ENCODE measurements around the gene CGB7.

Gene CGB7

DNA sequence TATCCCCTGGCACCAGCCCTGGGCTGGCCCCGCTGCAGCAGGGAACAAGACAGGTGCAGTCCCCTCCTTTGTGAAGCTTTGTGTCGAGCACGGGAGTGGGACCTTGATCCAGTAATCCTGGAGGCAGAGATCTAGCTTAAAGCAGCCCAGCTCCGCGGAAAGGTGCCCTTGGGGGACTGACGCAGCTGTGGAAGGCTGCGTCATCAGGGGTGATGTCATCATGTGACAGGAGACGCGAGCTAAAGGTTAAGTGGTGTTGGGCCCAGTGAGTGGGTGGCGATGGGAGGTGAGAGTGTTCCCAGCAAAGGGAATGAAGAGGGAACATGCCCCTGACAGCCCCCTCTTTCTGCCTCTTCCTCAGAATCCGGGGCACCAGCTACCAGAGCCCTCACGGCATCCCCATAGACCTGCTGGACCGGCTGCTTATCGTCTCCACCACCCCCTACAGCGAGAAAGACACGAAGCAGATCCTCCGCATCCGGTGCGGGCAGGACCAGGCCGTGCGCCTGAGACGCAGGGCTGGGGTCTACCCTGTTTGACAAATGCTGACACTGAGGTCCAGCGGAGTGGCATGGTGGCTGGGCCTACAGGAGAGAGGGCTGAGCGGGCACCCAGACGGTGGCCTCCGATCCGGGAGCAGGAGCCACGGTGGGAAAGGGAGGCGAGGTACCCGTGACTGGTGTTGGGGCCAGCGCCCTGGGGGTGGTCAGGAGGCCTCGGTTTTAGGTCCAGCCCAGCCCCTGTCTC lies 43.3 kb downstream of the CGB7 start:
- Histone ChIP-seq H4K20me1 (ENCODE audit: insufficient read depth) (no peaks in the 10 kb centered on the region), H3K4me2 (no peak overlapping the region), H3K27me3 (ENCODE audit: insufficient read depth, low read depth) (peaks cover 13% of the 10 kb centered on the region), H3K4me3 (IDR thresholded peaks at IDR 0.05; ENCODE audit: insufficient read depth, low read depth, low read length) (no peak overlapping the region), H3K9ac (no peak overlapping the region), H2AFZ (ENCODE audit: low read depth) (no peak overlapping the region), H3K36me3 (ENCODE audit: insufficient read depth) (no peaks in the 10 kb centered on the region), H3K4me1 (ENCODE audit: low read depth, poor library complexity, severe bottlenecking) (no peaks in the 10 kb centered on the region), H3K79me2 (ENCODE audit: insufficient read depth, low read depth) (no peaks in the 10 kb centered on the region), H3K27ac (no peak overlapping the region)
- TF ChIP-seq, protein P1, sequence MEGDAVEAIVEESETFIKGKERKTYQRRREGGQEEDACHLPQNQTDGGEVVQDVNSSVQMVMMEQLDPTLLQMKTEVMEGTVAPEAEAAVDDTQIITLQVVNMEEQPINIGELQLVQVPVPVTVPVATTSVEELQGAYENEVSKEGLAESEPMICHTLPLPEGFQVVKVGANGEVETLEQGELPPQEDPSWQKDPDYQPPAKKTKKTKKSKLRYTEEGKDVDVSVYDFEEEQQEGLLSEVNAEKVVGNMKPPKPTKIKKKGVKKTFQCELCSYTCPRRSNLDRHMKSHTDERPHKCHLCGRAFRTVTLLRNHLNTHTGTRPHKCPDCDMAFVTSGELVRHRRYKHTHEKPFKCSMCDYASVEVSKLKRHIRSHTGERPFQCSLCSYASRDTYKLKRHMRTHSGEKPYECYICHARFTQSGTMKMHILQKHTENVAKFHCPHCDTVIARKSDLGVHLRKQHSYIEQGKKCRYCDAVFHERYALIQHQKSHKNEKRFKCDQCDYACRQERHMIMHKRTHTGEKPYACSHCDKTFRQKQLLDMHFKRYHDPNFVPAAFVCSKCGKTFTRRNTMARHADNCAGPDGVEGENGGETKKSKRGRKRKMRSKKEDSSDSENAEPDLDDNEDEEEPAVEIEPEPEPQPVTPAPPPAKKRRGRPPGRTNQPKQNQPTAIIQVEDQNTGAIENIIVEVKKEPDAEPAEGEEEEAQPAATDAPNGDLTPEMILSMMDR (conservative IDR thresholded peaks at IDR 0.05; ENCODE audit: low read depth, low read length), result no peak

DNA sequence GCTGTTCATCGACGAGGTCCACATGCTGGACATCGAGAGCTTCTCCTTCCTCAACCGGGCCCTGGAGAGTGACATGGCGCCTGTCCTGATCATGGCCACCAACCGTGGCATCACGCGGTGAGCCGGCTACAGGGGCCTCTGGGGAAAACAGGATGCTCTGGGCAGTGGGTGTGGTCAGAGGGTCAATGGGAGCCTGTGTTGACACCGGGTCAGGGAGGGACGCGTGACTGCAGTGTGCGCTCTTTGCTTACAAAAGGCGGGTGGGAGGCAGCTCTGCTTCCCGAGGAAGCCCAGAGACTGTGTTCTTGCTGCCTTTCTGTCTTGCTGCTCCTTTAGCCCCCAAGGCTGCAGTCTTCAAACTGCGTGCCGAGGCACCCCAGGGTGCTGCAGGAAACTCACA lies 46.4 kb downstream of the CGB7 start:
- Histone ChIP-seq H3K4me2 (no peak overlapping the region), H3K36me3 (ENCODE audit: insufficient read depth) (peaks cover 6% of the 10 kb centered on the region; the same call in 1 of the 2 replicates), H3K9ac (no peak overlapping the region), H3K27me3 (ENCODE audit: insufficient read depth, low read depth) (no peaks in the 10 kb centered on the region), H3K79me2 (ENCODE audit: insufficient read depth, low read depth) (no peaks in the 10 kb centered on the region), H2AFZ (ENCODE audit: low read depth) (no peak overlapping the region), H3K4me1 (ENCODE audit: low read depth, poor library complexity, severe bottlenecking) (no peaks in the 10 kb centered on the region), H4K20me1 (ENCODE audit: insufficient read depth) (no peaks in the 10 kb centered on the region), H3K4me3 (IDR thresholded peaks at IDR 0.05; ENCODE audit: insufficient read depth, low read depth, low read length) (no peak overlapping the region), H3K27ac (no peak overlapping the region)
- TF ChIP-seq, protein P1 (conservative IDR thresholded peaks at IDR 0.05; ENCODE audit: low read depth, low read length), result no peak

DNA sequence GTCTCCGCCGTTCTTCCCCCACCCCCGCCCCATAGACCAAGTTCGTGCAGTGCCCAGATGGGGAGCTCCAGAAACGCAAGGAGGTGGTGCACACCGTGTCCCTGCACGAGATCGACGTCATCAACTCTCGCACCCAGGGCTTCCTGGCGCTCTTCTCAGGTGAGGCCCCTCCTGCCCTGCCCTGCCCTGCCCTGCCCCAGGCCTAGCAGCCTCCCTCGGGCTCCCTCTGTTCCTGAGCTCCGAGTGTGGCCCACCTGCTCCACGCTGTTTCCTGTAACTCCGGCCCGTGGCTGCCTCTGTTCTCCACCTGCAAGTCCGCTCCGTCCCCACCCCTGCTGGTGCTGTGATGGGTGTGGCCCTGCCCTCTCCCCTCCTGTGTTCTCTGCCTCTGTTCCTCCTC lies 47.1 kb downstream of the CGB7 start:
- H3K9ac ChIP-seq, result no peak overlapping the region
- no peak overlapping the region for H3K4me3 ChIP-seq (IDR thresholded peaks at IDR 0.05; ENCODE audit: insufficient read depth, low read depth, low read length)
- no peaks in the 10 kb centered on the region for H3K4me1 ChIP-seq (ENCODE audit: low read depth, poor library complexity, severe bottlenecking)
- H3K27me3 ChIP-seq (ENCODE audit: insufficient read depth, low read depth), result no peaks in the 10 kb centered on the region
- H3K36me3 ChIP-seq (ENCODE audit: insufficient read depth), result peaks cover 7% of the 10 kb centered on the region; the same call in 1 of the 2 replicates
- H2AFZ ChIP-seq (ENCODE audit: low read depth), result no peak overlapping the region
- H4K20me1 ChIP-seq (ENCODE audit: insufficient read depth), result no peaks in the 10 kb centered on the region
- H3K27ac ChIP-seq, result no peak overlapping the region
- H3K4me2 ChIP-seq, result no peak overlapping the region
- TF ChIP-seq, protein P1 (conservative IDR thresholded peaks at IDR 0.05; ENCODE audit: low read depth, low read length), result no peak
- H3K79me2 ChIP-seq (ENCODE audit: insufficient read depth, low read depth), result no peaks in the 10 kb centered on the region

DNA sequence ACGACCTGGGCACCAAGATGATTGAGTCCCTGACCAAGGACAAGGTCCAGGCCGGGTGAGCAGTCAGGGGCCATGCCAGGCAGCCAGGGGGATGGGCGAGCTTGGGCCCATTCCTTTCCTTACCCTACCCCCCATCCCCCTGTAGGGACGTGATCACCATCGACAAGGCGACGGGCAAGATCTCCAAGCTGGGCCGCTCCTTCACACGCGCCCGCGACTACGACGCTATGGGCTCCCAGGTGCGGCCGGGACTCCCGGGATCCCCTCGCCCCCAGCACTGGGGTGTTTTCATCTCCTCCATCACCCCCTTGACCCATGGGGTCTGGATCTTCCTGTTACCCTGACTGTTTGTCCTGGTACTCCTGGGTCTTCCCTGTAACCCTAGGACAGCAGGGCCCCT lies 47.7 kb downstream of the CGB7 start:
- TF ChIP-seq, protein P1 (conservative IDR thresholded peaks at IDR 0.05; ENCODE audit: low read depth, low read length), result no peak
- no peak overlapping the region for H3K27ac ChIP-seq
- no peak overlapping the region for H3K4me3 ChIP-seq (IDR thresholded peaks at IDR 0.05; ENCODE audit: insufficient read depth, low read depth, low read length)
- H3K9ac ChIP-seq, result no peak overlapping the region
- H3K4me1 ChIP-seq (ENCODE audit: low read depth, poor library complexity, severe bottlenecking), result no peaks in the 10 kb centered on the region
- H3K36me3 ChIP-seq (ENCODE audit: insufficient read depth), result peaks cover 7% of the 10 kb centered on the region; the same call in 1 of the 2 replicates
- H3K79me2 ChIP-seq (ENCODE audit: insufficient read depth, low read depth), result no peaks in the 10 kb centered on the region
- H2AFZ ChIP-seq (ENCODE audit: low read depth), result no peak overlapping the region
- H3K4me2 ChIP-seq, result no peak overlapping the region
- no peaks in the 10 kb centered on the region for H4K20me1 ChIP-seq (ENCODE audit: insufficient read depth)
- H3K27me3 ChIP-seq (ENCODE audit: insufficient read depth, low read depth), result no peaks in the 10 kb centered on the region

Data from KMS-11 (cell line).